Motor neuron (in vitro differentiated cells): ENCODE measurements around the gene ATP8B3. TPM values are rescaled to one million over a fixed set of nuclear protein-coding genes. Genes with fewer than 3 reads are reported as not detected.

ENCODE experiments used
- ATAC-seq, 8 experiments: fragments of 200-7000 bp; cut with Tn5 transposase; replicated peaks in 6 of 8; 2 replicates each; pipeline ENCODE4 v1.8.0; 2021; ENCODE audit warnings: mild to moderate bottlenecking in 8 of 8, moderate library complexity in 8 of 8
- H3K27ac ChIP-seq, 2 donors: fragments of 250-450 bp; sonication (Bioruptor Pico); 2 replicates each; pipeline ENCODE4 v1.9.0; 2021; ENCODE audit warnings: antibody characterized with exemption in 2 of 2, mild to moderate bottlenecking in 2 of 2, moderate library complexity in 1 of 2
- H3K4me1 ChIP-seq, 2 donors: fragments of 250-450 bp; sonication (Bioruptor Pico); replicated peaks in 1 of 2; 2 replicates each; pipeline ENCODE4 v1.6.1; 2021; ENCODE audit warnings: antibody characterized with exemption in 2 of 2, mild to moderate bottlenecking in 2 of 2, moderate library complexity in 1 of 2
- H3K4me3 ChIP-seq, 5 donors: fragments of 250-450 bp; sonication (Bioruptor Pico); 2 replicates each; pipeline ENCODE4 v1.9.0; 2021; ENCODE audit warnings: antibody characterized with exemption in 5 of 5, mild to moderate bottlenecking in 5 of 5, moderate library complexity in 4 of 5
- WGBS, 10 experiments: fragments of 450-650 bp; shearing (Covaris generic); methylation state at CpG; one replicate each; pipeline ENCODE4 v1.0.0; 2022; 5-methylcytosine and 5-hydroxymethylcytosine counted together
- in situ Hi-C, 9 experiments: fragments of 400-800 bp; cut with MboI; loops; one replicate each; pipeline ENCODE4 v1.15.0; 2021; ENCODE audit warnings: low sequenced_read_pairs in 9 of 9, low pct_unique_long_range_greater_than_20kb in 2 of 9; ENCODE audit not compliant: unreplicated experiment in 9 of 9
- total RNA-seq, 8 experiments: library from RNA; unstranded; fragments of 300-600 nt; gene quantifications; 2 replicates each; pipeline versions ENCODE4 v1.2.3 to v1.2.4, GENCODE V29; 2022

Gene ATP8B3, protein sequence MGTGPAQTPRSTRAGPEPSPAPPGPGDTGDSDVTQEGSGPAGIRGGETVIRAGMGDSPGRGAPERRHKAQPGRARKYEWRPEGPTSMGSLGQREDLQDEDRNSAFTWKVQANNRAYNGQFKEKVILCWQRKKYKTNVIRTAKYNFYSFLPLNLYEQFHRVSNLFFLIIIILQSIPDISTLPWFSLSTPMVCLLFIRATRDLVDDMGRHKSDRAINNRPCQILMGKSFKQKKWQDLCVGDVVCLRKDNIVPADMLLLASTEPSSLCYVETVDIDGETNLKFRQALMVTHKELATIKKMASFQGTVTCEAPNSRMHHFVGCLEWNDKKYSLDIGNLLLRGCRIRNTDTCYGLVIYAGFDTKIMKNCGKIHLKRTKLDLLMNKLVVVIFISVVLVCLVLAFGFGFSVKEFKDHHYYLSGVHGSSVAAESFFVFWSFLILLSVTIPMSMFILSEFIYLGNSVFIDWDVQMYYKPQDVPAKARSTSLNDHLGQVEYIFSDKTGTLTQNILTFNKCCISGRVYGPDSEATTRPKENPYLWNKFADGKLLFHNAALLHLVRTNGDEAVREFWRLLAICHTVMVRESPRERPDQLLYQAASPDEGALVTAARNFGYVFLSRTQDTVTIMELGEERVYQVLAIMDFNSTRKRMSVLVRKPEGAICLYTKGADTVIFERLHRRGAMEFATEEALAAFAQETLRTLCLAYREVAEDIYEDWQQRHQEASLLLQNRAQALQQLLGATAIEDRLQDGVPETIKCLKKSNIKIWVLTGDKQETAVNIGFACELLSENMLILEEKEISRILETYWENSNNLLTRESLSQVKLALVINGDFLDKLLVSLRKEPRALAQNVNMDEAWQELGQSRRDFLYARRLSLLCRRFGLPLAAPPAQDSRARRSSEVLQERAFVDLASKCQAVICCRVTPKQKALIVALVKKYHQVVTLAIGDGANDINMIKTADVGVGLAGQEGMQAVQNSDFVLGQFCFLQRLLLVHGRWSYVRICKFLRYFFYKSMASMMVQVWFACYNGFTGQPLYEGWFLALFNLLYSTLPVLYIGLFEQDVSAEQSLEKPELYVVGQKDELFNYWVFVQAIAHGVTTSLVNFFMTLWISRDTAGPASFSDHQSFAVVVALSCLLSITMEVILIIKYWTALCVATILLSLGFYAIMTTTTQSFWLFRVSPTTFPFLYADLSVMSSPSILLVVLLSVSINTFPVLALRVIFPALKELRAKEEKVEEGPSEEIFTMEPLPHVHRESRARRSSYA (N-terminal part only)
- 1 to 10 TPM in 1 of 8 experiments, under 1 TPM in 7; 0.32 to 2.3 (median 0.78) TPM for total RNA-seq

DNA sequence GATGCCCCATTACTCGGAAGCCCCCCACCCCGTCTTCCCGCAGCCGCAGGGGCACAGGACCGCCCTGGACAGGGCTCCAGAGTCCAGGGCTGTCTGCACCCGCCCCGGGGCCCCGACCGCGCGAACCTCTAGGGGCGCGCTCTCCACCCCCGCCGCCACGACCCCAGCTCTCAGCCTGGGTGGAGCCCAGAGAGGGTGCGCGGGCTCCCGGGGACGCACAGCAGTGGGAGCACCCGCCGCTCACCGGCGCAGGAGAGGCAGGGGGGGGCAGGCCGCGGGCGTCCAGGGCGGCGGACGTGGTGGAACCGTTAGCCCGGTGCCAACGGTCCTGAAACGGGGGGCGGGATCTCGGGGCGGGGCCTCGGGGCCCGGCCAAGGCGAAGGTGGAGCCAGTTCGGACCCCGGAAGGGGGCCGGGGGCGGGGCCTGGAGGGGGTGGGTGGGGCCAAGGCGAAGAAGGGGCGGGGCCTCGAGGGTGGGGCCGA lies at the start of gene ATP8B3:
TSS of gene ATP8B3 (minus strand) at position 335 of the 484 bp plus-strand sequence. CDS start 540 bp downstream, outside the sequence.
- peak within 1 kb of the TSS in 1 of 2 donors; percentile 58 for H3K27ac ChIP-seq
- no peak for ATAC-seq
- H3K4me1 ChIP-seq, result peaks cover 10 to 15% of the 10 kb centered on the region in 2 donors
- H3K4me3 ChIP-seq, result peak within 1 kb of the TSS; percentile 27 to 40 (median 29)
- WGBS, 10 experiments, result no CpG with 5 or more reads among the region's 48 CpGs
- in situ Hi-C loops, result loop anchor here in 1 of 9 experiments (25.0 kb wide), 1 partner anchor 275 kb away; no protein-coding TSS in a partner anchor

DNA sequence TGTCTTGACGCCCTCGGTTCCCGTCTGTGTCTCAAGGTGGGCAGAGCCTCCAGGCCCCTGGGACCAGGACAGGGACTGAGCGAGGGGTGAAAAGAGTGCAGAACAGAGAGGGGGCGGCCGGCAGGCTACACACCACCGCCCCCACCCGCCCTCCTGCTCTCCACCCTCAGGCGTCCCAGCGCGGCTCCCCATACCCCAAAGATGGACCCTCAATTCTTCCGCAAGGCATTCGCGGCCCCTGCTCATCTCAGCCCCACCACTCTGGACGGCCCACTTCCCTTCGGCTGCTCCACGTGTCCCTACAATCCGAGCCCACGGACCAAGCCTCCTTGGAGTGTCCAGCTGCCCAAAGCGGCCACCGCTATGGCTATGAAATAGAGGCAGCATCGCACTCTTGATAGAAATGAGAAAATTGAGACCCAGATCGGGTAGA lies 49.5 kb upstream of the ATP8B3 start:
- Histone ChIP-seq H3K27ac (peak overlapping the region in 1 of 2 donors; percentile 17), H3K4me3 (peak overlapping the region; percentile 42 to 82 (median 55)), H3K4me1 (peaks cover 41 to 48% of the 10 kb centered on the region in 2 donors)
- in situ Hi-C loops, result no loop called here
- WGBS, 10 experiments, result 0 to 3% methylated on average over 1 to 6 of the region's 23 CpGs; no CpG with 5 or more reads in 8 of the 10 experiments
- no peak for ATAC-seq

DNA sequence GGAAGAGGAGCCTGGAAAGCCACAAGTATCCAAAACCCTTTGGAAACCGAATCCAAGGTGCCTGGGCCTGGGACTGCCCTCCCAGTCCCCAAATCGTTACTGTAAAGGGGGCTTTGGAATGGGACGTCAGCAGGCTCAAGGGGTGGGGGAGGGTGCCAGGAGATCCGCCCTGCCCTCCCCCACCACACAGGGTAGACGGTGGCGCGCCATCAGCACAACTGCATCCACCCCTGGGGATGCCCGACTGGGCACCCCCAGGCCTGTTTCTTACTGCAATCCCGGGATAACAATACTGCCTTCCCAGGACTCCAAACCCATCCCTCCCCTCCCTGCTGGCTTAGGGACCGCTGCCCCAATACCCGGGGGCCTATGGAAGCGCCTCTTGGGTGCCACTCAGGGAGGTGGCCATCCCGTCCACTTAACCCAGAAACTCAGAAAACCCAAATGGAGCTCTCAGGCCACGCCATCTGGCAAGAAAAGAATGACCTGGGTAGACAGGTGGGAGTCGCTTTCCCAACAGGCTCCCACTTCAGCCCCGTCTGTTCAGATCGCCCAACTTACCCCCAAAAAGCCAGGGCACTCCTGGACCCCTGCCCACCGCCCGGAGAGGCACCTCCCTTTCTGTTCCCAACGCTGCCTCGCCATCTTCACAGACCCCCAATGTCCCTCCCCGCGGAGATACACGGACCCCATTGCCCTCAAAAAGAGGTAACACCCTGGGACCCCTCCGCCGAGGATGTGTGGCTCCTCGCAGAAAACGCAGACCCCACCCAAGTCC lies 48.9 kb upstream of the ATP8B3 start:
- H3K27ac ChIP-seq, result no peak overlapping the region
- 0 to 49% (median 43%) methylated on average over 1 to 6 of the region's 28 CpGs; no CpG with 5 or more reads in 7 of the 10 experiments for WGBS, 10 experiments
- peaks cover 47 to 54% of the 10 kb centered on the region in 2 donors for H3K4me1 ChIP-seq

DNA sequence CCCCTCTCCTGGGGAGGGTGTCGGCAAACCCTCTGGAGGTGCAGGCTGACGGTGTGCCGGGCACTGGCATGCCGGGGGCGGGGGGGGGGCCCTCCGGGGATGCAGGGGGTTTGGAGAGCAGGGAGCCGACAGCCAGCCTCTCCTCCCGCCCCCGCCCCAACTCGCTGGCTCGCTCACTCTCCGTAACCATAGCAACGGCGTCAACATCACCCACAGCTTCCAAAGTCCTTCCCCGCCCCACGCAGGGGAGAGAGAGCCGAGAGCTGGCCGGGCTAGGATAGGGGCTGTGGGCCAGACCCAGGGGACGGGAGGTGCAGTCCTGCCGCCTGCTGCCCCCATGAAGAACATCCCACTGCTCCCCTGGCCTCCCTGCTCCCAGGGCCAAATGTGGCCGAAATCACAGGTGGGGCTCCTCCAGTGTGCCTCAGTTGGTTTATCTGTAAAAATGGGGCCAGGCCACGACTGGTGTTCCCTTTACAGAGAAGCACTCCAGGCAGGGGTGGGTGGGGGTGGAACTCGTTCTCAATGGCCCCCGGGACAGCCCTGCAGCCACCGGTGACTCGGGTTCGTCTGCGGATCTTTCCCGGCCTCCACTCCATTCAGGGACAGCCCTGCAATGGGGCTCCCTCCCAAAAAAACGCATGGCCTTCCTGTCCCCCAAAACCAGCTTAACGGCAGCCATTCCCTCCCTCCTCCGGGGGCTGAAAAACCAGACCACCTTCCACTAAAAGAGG lies 48.1 kb upstream of the ATP8B3 start:
- Histone ChIP-seq H3K4me1 (peaks cover 53 to 60% of the 10 kb centered on the region in 2 donors), H3K4me3 (peak overlapping the region in 3 of 5 donors; percentile 13 to 80 (median 23)), H3K27ac (no peak overlapping the region)
- ATAC-seq, result peak in 4 of 8 experiments; percentile 3 to 12 (median 6)
- in situ Hi-C loops, result no loop called here
- WGBS, 10 experiments, result 0 to 67% (median 0%) methylated on average over 1 to 6 of the region's 32 CpGs; no CpG with 5 or more reads in 3 of the 10 experiments

More for the DNA sequence above, 48.9 kb upstream of the ATP8B3 start:
- H3K4me3 ChIP-seq, result peak overlapping the region; percentile 42 to 82 (median 55)
- in situ Hi-C loops, result no loop called here
- no peak for ATAC-seq

DNA sequence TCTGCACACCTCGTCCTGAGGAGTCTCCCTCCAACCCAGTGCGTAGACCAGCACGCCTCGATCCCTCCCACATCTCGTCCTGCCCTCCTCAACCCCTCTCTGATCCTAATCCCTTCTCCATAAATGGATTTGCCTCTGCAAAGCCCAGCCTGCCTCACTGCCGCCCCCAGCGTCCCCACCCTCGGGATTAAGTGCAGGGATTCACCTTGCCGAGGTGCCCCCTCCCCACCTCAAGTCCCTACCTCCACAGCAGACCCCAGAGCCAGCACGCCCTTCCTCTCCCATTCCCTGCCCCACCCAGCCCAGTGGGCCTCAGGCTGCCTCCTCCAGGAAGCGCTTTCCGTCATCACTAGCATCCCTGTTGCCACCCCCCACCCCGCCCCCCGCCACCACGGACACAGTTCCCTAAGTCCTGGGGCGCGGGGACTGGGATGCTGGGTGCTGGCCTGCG lies 47.3 kb upstream of the ATP8B3 start:
- in situ Hi-C loops, result no loop called here
- peak overlapping the region in 3 of 5 donors; percentile 13 to 80 (median 23) for H3K4me3 ChIP-seq
- WGBS, 10 experiments, result 65 to 94% methylated on average over 3 to 4 of the region's 18 CpGs; no CpG with 5 or more reads in 8 of the 10 experiments

DNA sequence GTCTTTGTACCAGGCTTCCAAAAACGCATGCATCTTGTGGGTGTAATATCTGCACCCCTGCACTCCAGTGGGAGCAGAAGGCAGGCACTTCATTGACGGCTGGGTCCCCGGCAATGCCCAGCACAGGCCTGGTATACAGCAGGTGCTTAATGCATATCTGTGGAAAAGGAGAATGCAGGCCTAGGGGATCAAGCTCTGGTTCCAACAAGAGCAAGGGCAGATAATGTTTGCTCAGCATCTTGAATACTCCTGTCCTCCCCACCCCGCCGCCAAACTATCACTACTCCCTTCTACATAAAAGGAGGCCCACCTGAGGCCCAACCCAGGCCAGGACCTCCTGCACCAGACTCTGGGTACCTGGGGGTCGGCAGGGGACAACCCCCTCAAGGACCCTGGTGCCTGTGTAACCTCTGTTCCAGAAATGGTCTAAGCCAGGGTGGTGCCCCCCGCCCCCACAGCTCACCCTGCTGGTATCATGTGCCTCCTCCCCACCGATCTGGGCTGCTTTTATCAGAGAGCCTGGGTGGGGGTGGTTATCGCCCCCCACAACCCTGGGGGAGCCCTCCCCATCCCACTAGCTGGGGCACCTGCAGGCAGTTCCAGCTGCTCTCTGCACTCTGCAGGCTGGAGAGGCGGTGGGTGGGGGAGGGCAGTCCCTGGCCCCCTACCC lies 46.5 kb upstream of the ATP8B3 start:
- Histone ChIP-seq H3K27ac (no peak overlapping the region), H3K4me3 (no peak overlapping the region), H3K4me1 (peaks cover 67 to 73% of the 10 kb centered on the region in 2 donors)
- in situ Hi-C loops, result no loop called here
- no peak for ATAC-seq
- 60 to 100% (median 83%) methylated on average over 1 to 5 of the region's 10 CpGs; no CpG with 5 or more reads in 6 of the 10 experiments for WGBS, 10 experiments

More for the DNA sequence above, 47.3 kb upstream of the ATP8B3 start:
- Histone ChIP-seq H3K4me1 (peaks cover 61 to 66% of the 10 kb centered on the region in 2 donors), H3K27ac (no peak overlapping the region)
- no peak for ATAC-seq

DNA sequence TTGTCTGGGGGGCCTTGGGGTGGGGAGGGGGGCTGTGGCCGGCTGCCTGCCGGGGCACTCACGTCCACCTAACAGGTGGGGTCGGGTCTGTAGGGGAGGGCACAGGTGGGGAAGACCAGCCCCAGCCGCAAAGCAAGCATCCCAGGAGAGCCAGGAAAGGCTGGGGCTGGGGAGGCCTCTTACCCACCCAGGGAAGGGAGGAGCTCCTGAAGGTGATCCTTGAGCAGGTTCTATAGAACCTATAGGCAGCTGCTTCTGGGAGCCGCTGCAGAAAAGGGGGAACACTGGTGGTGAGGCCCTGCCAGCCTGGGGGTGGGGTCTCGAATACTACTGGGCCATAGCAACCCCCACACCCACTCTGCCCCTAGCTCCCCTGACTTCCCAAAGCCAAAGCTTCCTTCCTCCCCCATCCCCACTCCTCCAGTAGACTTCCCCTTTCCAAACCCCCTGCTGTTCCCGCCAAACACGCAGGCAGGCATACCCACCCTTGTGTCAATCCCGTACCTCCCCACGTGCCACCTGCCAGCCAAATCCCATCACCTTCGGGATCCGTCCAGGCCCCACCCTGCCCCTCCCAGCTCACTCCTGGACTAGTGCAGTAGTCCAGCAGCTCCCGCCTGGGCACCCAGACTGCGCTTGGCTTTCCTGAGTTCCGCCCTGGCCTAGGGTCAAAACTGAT lies 45.7 kb upstream of the ATP8B3 start:
- in situ Hi-C loops, result no loop called here
- Histone ChIP-seq H3K4me3 (peak overlapping the region in 3 of 5 donors; percentile 15 to 37 (median 30)), H3K27ac (peak overlapping the region in 1 of 2 donors; percentile 91), H3K4me1 (peaks cover 69 to 75% of the 10 kb centered on the region in 2 donors)
- no peak for ATAC-seq
- 0 to 47% methylated on average over 2 to 5 of the region's 16 CpGs; no CpG with 5 or more reads in 8 of the 10 experiments for WGBS, 10 experiments

DNA sequence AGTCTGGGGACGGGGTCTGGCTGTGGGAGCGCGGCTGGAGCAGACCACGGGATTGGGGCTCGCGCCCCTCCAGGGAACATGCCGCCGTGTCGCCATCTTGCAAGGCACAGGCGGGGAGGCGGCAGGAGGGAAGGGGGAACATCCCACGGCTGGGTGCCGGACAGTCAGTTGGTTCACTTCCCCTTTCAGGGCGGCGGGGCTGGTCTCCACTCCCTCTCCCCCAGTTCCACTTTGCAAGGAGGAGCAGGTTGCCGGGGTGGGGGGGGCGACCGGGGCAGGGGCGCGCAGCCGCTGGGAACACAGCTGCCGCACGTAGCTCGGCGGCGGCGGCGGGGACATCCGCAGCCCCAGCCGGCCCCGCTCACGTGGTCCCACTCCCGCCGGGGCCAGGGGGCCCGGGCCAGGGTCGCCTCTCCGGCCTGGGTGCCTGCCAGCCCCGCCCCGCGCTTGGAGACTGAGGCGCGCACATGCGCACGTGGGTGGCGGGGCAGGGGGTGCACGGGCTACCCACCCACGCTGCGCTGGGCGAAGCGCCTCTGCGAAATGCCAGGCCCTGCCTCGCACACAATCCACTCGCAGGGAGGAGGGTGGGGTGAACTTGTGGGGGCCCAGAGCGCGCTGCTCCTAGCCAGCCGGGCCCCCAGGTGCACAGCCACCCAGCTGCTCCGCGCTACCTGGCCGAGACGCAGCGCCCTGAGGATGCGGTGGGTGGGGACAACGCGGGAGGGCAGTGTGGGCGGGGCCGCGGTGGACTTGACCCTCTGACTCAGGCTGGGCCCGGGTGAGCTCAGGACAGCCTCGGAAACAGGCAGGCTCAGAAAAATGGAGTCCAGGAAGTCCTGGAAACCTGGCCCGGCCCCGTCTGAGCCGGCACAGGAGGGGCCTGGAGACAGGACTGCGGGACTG lies 44.9 kb upstream of the ATP8B3 start:
- WGBS, 10 experiments, result 0 to 36% (median 20%) methylated on average over 3 to 4 of the region's 73 CpGs; no CpG with 5 or more reads in 7 of the 10 experiments
- in situ Hi-C loops, result no loop called here
- H3K27ac ChIP-seq, result peak overlapping the region; percentile 91
- peak overlapping the region; percentile 1 to 37 (median 22) for H3K4me3 ChIP-seq
- peaks cover 76 to 84% of the 10 kb centered on the region in 2 donors for H3K4me1 ChIP-seq
- peak; percentile 1 to 42 (median 29) for ATAC-seq

DNA sequence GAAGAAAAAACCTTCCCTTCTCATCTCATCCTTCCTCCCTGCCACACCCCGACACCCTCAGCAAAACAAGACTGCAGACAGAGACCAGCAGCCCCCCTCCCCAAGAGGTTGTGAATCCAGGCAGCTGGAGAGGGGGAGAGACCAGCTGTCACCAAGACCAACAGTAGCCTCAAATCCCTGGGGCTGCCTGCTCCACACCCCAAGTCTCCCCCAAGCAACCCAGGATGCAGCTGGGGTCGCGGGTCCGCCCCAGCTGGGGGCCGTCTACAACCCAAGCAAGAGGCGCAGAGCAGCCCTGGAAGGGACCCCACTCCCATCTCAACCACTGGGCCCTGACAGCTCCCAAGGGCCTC lies 44.2 kb upstream of the ATP8B3 start:
- WGBS, 10 experiments, result 60 to 65% methylated on average over 3 to 4 of the region's 6 CpGs; no CpG with 5 or more reads in 8 of the 10 experiments
- Histone ChIP-seq H3K27ac (peak overlapping the region; percentile 91), H3K4me1 (peaks cover 69 to 86% of the 10 kb centered on the region in 2 donors), H3K4me3 (peak overlapping the region in 4 of 5 donors; percentile 1 to 37 (median 26))
- peak in 2 of 8 experiments; percentile 0 for ATAC-seq
- in situ Hi-C loops, result no loop called here
